GM12878 (cell line): ENCODE results near the gene BCAR3. TPM values are rescaled to one million over a fixed set of nuclear protein-coding genes. Genes with fewer than 3 reads are reported as not detected.

ENCODE experiments used
- BHLHE40 ChIP-seq, 2 experiments: fragments of 450-650 bp in 1 of 2; IDR thresholded peaks; 2 replicates each; pipeline ENCODE4 v1.6.1; 2011 to 2017; ENCODE audit warnings: low read depth in 2 of 2, borderline replicate concordance in 1 of 2, improper control_type of control experiment in 1 of 2, low read length in 1 of 2, mild to moderate bottlenecking in 1 of 2
- BRCA1 ChIP-seq: IDR thresholded peaks from 2 replicates; pipeline ENCODE4 v1.6.1; 2011; ENCODE audit warnings: low read depth, low read length, improper control_type of control experiment
- CHD2 ChIP-seq: IDR thresholded peaks from 2 replicates; pipeline ENCODE4 v1.6.1; 2011; ENCODE audit warnings: low read depth, low read length, improper control_type of control experiment, borderline replicate concordance
- CHD4 ChIP-seq: fragments of 200-600 bp; sonication (generic); IDR thresholded peaks from 2 replicates; pipeline ENCODE4 v1.6.1; 2016; ENCODE audit warnings: mild to moderate bottlenecking
- EED ChIP-seq: sonication (generic); IDR thresholded peaks from 2 replicates; pipeline ENCODE4 v1.6.1; 2016; ENCODE audit warnings: antibody characterized with exemption, low read depth
- EP300 ChIP-seq, 2 experiments: fragments of 150-350 bp in 1 of 2; IDR thresholded peaks; 2 replicates each; pipeline ENCODE4 v1.6.1; 2011 to 2012; ENCODE audit warnings: low read depth in 2 of 2, low read length in 2 of 2, borderline replicate concordance in 1 of 2, improper control_type of control experiment in 1 of 2, inconsistent platforms in 1 of 2; ENCODE audit not compliant: control insufficient read depth in 1 of 2
- ESRRA ChIP-seq: IDR thresholded peaks from 2 replicates; pipeline ENCODE4 v1.6.1; 2012; ENCODE audit warnings: mild to moderate bottlenecking, low read length, improper control_type of control experiment
- FOXK2 ChIP-seq: fragments of 450-650 bp; IDR thresholded peaks from 2 replicates; pipeline ENCODE4 v1.6.1; 2017; ENCODE audit warnings: mild to moderate bottlenecking, moderate library complexity
- IKZF1 ChIP-seq: fragments of 450-650 bp; conservative IDR thresholded peaks from 2 replicates; pipeline ENCODE4 v1.6.1; 2017; ENCODE audit warnings: antibody characterized with exemption, mild to moderate bottlenecking
- LARP7 ChIP-seq: fragments of 450-650 bp; IDR thresholded peaks from 2 replicates; pipeline ENCODE4 v1.6.1; 2017; ENCODE audit warnings: mild to moderate bottlenecking
- NBN ChIP-seq: fragments of 450-650 bp; IDR thresholded peaks from 2 replicates; pipeline ENCODE4 v1.6.1; 2016
- PML ChIP-seq: IDR thresholded peaks from 2 replicates; pipeline ENCODE4 v1.6.1; 2012; ENCODE audit warnings: low read length, inconsistent platforms
- RFX5 ChIP-seq: IDR thresholded peaks from 2 replicates; pipeline ENCODE4 v1.6.1; 2011; ENCODE audit warnings: low read depth, low read length, improper control_type of control experiment
- SIX5 ChIP-seq: IDR thresholded peaks from 2 replicates; pipeline ENCODE4 v1.6.1; 2011; ENCODE audit warnings: mild to moderate bottlenecking, low read depth, low read length, moderate library complexity; ENCODE audit not compliant: severe bottlenecking
- ZZZ3 ChIP-seq: IDR thresholded peaks from 2 replicates; pipeline ENCODE4 v1.6.1; 2011; ENCODE audit warnings: low read depth; ENCODE audit not compliant: control insufficient read depth, insufficient read length
- polyA plus RNA-seq, 11 experiments: library from polyadenylated mRNA; depleted of rRNA in 4 of 11; unstranded in 6 of 11; stranded (reverse) in 5 of 11; fragments of >200 nt; fragmentation: Nextera tagmentation in 4 of 11; fragmentation: Illumina TruSeq in 1 of 11; extraction: Ambion mirVana in 4 of 11; extraction: Trizol in 1 of 11; gene quantifications; 1 replicate in 1 of 11; 2 replicates in 10 of 11; pipeline versions ENCODE4 v1.2.1 to v1.2.3, GENCODE V29; 2011 to 2016; ENCODE audit warnings: inconsistent platforms in 2 of 11, missing spikeins in 2 of 11, low read depth in 1 of 11
- total RNA-seq, 4 experiments: library from RNA; depleted of rRNA in 3 of 4; stranded (reverse); fragments of >200 nt in 3 of 4; fragmentation: Illumina TruSeq in 1 of 4; extraction: Trizol in 1 of 4; gene quantifications; 2 replicates each; pipeline versions ENCODE4 v1.2.1 to v1.2.3, GENCODE V29; 2013 to 2021
- TF ChIP-seq, protein P1 (sequence below): fragments of 450-650 bp; IDR thresholded peaks from 2 replicates; pipeline ENCODE4 v1.6.1; 2017; ENCODE audit warnings: antibody characterized with exemption, mild to moderate bottlenecking, moderate library complexity
- TF ChIP-seq, protein P2 (sequence below): fragments of 450-650 bp; formaldehyde crosslinking; IDR thresholded peaks from 2 replicates; pipeline ENCODE4 v1.5.0; 2022; ENCODE audit warnings: mild to moderate bottlenecking, missing genetic modification characterization
- TF ChIP-seq, protein P3 (sequence below): IDR thresholded peaks from 2 replicates; pipeline ENCODE4 v1.6.1; 2012; ENCODE audit warnings: low read depth, low read length, improper control_type of control experiment
- TF ChIP-seq, protein P4 (sequence below): fragments of 450-650 bp; IDR thresholded peaks from 2 replicates; pipeline ENCODE4 v1.6.1; 2014; ENCODE audit warnings: mild to moderate bottlenecking
- TF ChIP-seq, protein P5 (sequence below): IDR thresholded peaks from 2 replicates; pipeline ENCODE4 v1.6.1; 2011; ENCODE audit warnings: mild to moderate bottlenecking, low read depth, low read length, moderate library complexity; ENCODE audit not compliant: insufficient replicate concordance

BCAR3 gene
- total and polyA plus RNA-seq, 10 of the 15 experiments (the other 5 are each of a cell fraction or from before 2014, with no cell fraction given), result 1.3 to 6.6 (median 1.8) TPM

DNA sequence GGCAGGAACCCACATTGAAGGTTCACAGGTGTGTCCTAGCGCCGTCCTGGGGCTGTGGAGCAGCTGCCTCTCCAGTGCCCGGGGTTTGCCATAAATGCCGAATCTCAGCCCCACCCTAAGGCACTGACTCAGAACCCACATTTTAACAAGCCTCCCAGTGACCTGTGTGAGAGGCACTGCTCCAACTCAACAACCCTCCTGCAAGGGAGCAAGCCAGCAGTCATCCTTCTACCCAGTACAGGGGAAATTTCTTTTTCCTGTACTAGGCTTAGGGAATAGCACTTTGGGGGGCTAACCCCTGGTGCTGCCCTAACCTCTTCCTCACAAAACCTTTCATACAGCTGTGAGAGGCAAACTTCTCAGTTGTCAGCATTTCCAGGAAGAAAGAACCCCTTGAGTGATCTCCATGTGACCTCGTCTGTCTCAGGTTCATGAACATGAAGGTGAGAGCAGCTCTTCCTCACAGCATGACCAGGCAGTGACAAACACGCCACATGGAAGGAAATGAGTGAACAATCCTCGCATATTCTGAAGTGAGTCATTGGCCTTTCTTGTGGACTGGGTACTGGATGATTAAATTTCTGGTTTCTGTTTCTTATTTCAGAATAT lies 11.4 kb upstream of the BCAR3 start (continued):
- TF ChIP-seq, protein P1, sequence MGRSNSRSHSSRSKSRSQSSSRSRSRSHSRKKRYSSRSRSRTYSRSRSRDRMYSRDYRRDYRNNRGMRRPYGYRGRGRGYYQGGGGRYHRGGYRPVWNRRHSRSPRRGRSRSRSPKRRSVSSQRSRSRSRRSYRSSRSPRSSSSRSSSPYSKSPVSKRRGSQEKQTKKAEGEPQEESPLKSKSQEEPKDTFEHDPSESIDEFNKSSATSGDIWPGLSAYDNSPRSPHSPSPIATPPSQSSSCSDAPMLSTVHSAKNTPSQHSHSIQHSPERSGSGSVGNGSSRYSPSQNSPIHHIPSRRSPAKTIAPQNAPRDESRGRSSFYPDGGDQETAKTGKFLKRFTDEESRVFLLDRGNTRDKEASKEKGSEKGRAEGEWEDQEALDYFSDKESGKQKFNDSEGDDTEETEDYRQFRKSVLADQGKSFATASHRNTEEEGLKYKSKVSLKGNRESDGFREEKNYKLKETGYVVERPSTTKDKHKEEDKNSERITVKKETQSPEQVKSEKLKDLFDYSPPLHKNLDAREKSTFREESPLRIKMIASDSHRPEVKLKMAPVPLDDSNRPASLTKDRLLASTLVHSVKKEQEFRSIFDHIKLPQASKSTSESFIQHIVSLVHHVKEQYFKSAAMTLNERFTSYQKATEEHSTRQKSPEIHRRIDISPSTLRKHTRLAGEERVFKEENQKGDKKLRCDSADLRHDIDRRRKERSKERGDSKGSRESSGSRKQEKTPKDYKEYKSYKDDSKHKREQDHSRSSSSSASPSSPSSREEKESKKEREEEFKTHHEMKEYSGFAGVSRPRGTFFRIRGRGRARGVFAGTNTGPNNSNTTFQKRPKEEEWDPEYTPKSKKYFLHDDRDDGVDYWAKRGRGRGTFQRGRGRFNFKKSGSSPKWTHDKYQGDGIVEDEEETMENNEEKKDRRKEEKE, result no peak
- peak; percentile 47; the same call in 1 of the 2 replicates for TF ChIP-seq EED
- TF ChIP-seq, protein P2, sequence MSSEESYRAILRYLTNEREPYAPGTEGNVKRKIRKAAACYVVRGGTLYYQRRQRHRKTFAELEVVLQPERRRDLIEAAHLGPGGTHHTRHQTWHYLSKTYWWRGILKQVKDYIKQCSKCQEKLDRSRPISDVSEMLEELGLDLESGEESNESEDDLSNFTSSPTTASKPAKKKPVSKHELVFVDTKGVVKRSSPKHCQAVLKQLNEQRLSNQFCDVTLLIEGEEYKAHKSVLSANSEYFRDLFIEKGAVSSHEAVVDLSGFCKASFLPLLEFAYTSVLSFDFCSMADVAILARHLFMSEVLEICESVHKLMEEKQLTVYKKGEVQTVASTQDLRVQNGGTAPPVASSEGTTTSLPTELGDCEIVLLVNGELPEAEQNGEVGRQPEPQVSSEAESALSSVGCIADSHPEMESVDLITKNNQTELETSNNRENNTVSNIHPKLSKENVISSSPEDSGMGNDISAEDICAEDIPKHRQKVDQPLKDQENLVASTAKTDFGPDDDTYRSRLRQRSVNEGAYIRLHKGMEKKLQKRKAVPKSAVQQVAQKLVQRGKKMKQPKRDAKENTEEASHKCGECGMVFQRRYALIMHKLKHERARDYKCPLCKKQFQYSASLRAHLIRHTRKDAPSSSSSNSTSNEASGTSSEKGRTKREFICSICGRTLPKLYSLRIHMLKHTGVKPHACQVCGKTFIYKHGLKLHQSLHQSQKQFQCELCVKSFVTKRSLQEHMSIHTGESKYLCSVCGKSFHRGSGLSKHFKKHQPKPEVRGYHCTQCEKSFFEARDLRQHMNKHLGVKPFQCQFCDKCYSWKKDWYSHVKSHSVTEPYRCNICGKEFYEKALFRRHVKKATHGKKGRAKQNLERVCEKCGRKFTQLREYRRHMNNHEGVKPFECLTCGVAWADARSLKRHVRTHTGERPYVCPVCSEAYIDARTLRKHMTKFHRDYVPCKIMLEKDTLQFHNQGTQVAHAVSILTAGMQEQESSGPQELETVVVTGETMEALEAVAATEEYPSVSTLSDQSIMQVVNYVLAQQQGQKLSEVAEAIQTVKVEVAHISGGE (CRISPR knock-in tag), result no peak
- TF ChIP-seq, protein P3, sequence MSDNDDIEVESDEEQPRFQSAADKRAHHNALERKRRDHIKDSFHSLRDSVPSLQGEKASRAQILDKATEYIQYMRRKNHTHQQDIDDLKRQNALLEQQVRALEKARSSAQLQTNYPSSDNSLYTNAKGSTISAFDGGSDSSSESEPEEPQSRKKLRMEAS, result 0 out of 2 replicates have a peak, but pooled peaks have one; percentile 53
- TF ChIP-seq IKZF1, result peak; percentile 77
- TF ChIP-seq LARP7, result no peak
- no peak for TF ChIP-seq PML
- no peak for TF ChIP-seq CHD4
- TF ChIP-seq BRCA1, result no peak
- TF ChIP-seq FOXK2, result no peak
- TF ChIP-seq, protein P4, sequence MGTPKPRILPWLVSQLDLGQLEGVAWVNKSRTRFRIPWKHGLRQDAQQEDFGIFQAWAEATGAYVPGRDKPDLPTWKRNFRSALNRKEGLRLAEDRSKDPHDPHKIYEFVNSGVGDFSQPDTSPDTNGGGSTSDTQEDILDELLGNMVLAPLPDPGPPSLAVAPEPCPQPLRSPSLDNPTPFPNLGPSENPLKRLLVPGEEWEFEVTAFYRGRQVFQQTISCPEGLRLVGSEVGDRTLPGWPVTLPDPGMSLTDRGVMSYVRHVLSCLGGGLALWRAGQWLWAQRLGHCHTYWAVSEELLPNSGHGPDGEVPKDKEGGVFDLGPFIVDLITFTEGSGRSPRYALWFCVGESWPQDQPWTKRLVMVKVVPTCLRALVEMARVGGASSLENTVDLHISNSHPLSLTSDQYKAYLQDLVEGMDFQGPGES, result no peak
- TF ChIP-seq RFX5, result no peak
- no peak for TF ChIP-seq CHD2
- 0 out of 2 replicates have a peak, but pooled peaks have one; percentile 15 for TF ChIP-seq NBN
- TF ChIP-seq BHLHE40 (IDR thresholded peaks at IDR 0.05; ENCODE audit: borderline replicate concordance in 1 of 2, low read depth in 2 of 2, low read length in 1 of 2), result peak in 1 of 2 experiments; percentile 32; a peak in 1 of 4 replicates
- TF ChIP-seq ESRRA, result no peak
- TF ChIP-seq ZZZ3, result no peak
- TF ChIP-seq, protein P5, sequence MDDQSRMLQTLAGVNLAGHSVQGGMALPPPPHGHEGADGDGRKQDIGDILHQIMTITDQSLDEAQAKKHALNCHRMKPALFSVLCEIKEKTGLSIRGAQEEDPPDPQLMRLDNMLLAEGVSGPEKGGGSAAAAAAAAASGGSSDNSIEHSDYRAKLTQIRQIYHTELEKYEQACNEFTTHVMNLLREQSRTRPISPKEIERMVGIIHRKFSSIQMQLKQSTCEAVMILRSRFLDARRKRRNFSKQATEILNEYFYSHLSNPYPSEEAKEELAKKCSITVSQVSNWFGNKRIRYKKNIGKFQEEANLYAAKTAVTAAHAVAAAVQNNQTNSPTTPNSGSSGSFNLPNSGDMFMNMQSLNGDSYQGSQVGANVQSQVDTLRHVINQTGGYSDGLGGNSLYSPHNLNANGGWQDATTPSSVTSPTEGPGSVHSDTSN, result no peak
- peak in 1 of 2 experiments; percentile 14; a peak in 1 of 4 replicates for TF ChIP-seq EP300 (IDR thresholded peaks at IDR 0.05; ENCODE audit: borderline replicate concordance in 1 of 2, control insufficient read depth in 1 of 2, low read depth in 2 of 2, low read length in 2 of 2)
- TF ChIP-seq SIX5, result no peak
